GM12878 (cell line): ENCODE measurements around the gene CNOT10. TPM values are rescaled to one million over a fixed set of nuclear protein-coding genes. Genes with fewer than 3 reads are reported as not detected.

ENCODE experiments used
- ATAC-seq: fragments of 200-7000 bp; cut with Tn5 transposase; 3 replicates; pipeline ENCODE4 v1.9.1; 2020; ENCODE audit warnings: mild to moderate bottlenecking, moderate library complexity
- BruUV-seq: library from RNA; stranded (reverse); fragments of 400-500 nt; replicated peaks from 2 replicates; lab custom pipeline; 2021; lab: Mats Ljungman, UMichigan
- CTCF ChIA-PET: fragments of 300-600 bp; sonication (Branson Sonifier 250); formaldehyde crosslinking; extraction: SDS; loops from one replicate; lab custom pipeline; 2021; ENCODE audit warnings: inconsistent platforms; lab: Yijun Ruan, JAX
- POLR2A ChIA-PET: fragments of 350-600 bp; formaldehyde crosslinking; extraction: SDS; loops from one replicate; lab custom pipeline; 2021; ENCODE audit warnings: inconsistent platforms; lab: Charles Lee
- RAD21 ChIA-PET: fragments of 300-600 bp; sonication (Branson Sonifier 250); formaldehyde crosslinking; loops from one replicate; lab custom pipeline; 2023; ENCODE audit warnings: antibody characterized with exemption; ENCODE audit not compliant: unreplicated experiment; lab: Charles Lee
- SMC1A ChIA-PET: fragments of 300-600 bp; sonication (Branson Sonifier 250); formaldehyde crosslinking; loops from one replicate; lab custom pipeline; 2023; ENCODE audit not compliant: unreplicated experiment, uncharacterized antibody; lab: Charles Lee
- DNase-seq: peaks from one replicate; pipeline ENCODE4 v3.0.0-alpha.2; 2011; ENCODE audit warnings: low read depth, low spot score
- FAIRE-seq: peaks from 3 replicates; lab custom pipeline; 2011; peaks lifted over from hg19 to GRCh38; lab: Jason Lieb, UNC
- H2AFZ ChIP-seq: 2 replicates; pipeline ENCODE4 v1.6.0; 2011; ENCODE audit warnings: low read depth, low read length, control low read depth; ENCODE audit not compliant: control insufficient read depth
- H3K27ac ChIP-seq: 2 replicates; pipeline ENCODE4 v1.5.1; 2011; ENCODE audit warnings: control low read depth; ENCODE audit not compliant: control insufficient read depth, insufficient read depth
- H3K27me3 ChIP-seq, 2 experiments: replicated peaks in 1 of 2; 2 replicates each; pipeline versions ENCODE4 v1.6.0 to v1.6.1; 2011; ENCODE audit warnings: low read length in 1 of 2; ENCODE audit not compliant: control insufficient read depth in 2 of 2, insufficient read depth in 2 of 2
- H3K36me3 ChIP-seq, 2 experiments: 2 replicates each; pipeline ENCODE4 v1.5.1; 2011; ENCODE audit warnings: low read length in 1 of 2; ENCODE audit not compliant: control insufficient read depth in 2 of 2, insufficient read depth in 2 of 2
- H3K4me1 ChIP-seq: 2 replicates; pipeline ENCODE4 v1.6.1; 2011; ENCODE audit warnings: mild to moderate bottlenecking, low read length, moderate library complexity, mixed read lengths; ENCODE audit not compliant: control insufficient read depth, insufficient read depth
- H3K4me2 ChIP-seq: 2 replicates; pipeline ENCODE4 v1.6.0; 2011; ENCODE audit warnings: control low read depth; ENCODE audit not compliant: control insufficient read depth, insufficient read depth
- H3K4me3 ChIP-seq: fragments of 200-600 bp; sonication (generic); 2 replicates; pipeline ENCODE4 v1.5.1; 2016
- H3K79me2 ChIP-seq: 2 replicates; pipeline ENCODE4 v1.6.0; 2011; ENCODE audit warnings: low read length; ENCODE audit not compliant: control insufficient read depth, insufficient read depth
- H3K9ac ChIP-seq: 2 replicates; pipeline ENCODE4 v1.8.0; 2011; ENCODE audit warnings: low read length, control low read depth, mixed read lengths; ENCODE audit not compliant: control insufficient read depth, insufficient read depth
- H3K9me3 ChIP-seq: replicated peaks from 3 replicates; pipeline ENCODE4 v1.5.1; 2011; ENCODE audit warnings: mild to moderate bottlenecking, low read length; ENCODE audit not compliant: control insufficient read depth, insufficient read depth
- H4K20me1 ChIP-seq: 2 replicates; pipeline ENCODE4 v1.6.0; 2011; ENCODE audit not compliant: control insufficient read depth, insufficient read depth
- BACH1 ChIP-seq: fragments of 450-650 bp; IDR thresholded peaks from 2 replicates; pipeline ENCODE4 v1.6.1; 2017; ENCODE audit warnings: mild to moderate bottlenecking, borderline replicate concordance
- KAT2A ChIP-seq: conservative IDR thresholded peaks from 2 replicates; pipeline ENCODE4 v1.6.1; 2011; ENCODE audit warnings: low read depth, low read length; ENCODE audit not compliant: control insufficient read depth
- PAX8 ChIP-seq: fragments of 450-650 bp; IDR thresholded peaks from 2 replicates; pipeline ENCODE4 v1.6.1; 2017; ENCODE audit warnings: mild to moderate bottlenecking, moderate library complexity
- RAD21 ChIP-seq: IDR thresholded peaks from 2 replicates; pipeline ENCODE4 v1.6.1; 2011; ENCODE audit warnings: mild to moderate bottlenecking, low read depth, low read length, moderate library complexity; ENCODE audit not compliant: insufficient read depth
- SPI1 ChIP-seq: IDR thresholded peaks from 2 replicates; pipeline ENCODE4 v1.6.1; 2011; ENCODE audit warnings: low read depth, mild to moderate bottlenecking, low read length, moderate library complexity, borderline replicate concordance; ENCODE audit not compliant: insufficient read depth
- SUZ12 ChIP-seq: fragments of 200-600 bp; sonication (generic); IDR thresholded peaks from one replicate; pipeline ENCODE4 v1.6.1; 2018; ENCODE audit warnings: antibody characterized with exemption, mild to moderate bottlenecking; ENCODE audit not compliant: unreplicated experiment
- WGBS: methylation state at CpG from one replicate; pipeline ENCODE4 v1.1.6; 2016; ENCODE audit warnings: low lambda C conversion rate; ENCODE audit not compliant: insufficient replicate concordance, insufficient coverage; ENCODE audit errors: missing lambda C conversion rate; 5-methylcytosine and 5-hydroxymethylcytosine counted together
- in situ Hi-C: fragments of 300-500 bp; cut with MboI; formaldehyde crosslinking; loops from 9 replicates; pipeline ENCODE4 v1.14.3; 2018; ENCODE audit warnings: mixed read lengths
- intact Hi-C: fragments of 100-400 bp; cut with micrococcal nuclease; formaldehyde crosslinking; loops from one replicate; pipeline ENCODE4 v1.14.2; 2022; ENCODE audit not compliant: unreplicated experiment
- polyA plus RNA-seq, 11 experiments: library from polyadenylated mRNA; depleted of rRNA in 4 of 11; unstranded in 6 of 11; stranded (reverse) in 5 of 11; fragments of >200 nt; fragmentation: Nextera tagmentation in 4 of 11; fragmentation: Illumina TruSeq in 1 of 11; extraction: Ambion mirVana in 4 of 11; extraction: Trizol in 1 of 11; gene quantifications; 1 replicate in 1 of 11; 2 replicates in 10 of 11; pipeline versions ENCODE4 v1.2.1 to v1.2.3, GENCODE V29; 2011 to 2016; ENCODE audit warnings: inconsistent platforms in 2 of 11, missing spikeins in 2 of 11, low read depth in 1 of 11
- total RNA-seq, 4 experiments: library from RNA; depleted of rRNA in 3 of 4; stranded (reverse); fragments of >200 nt in 3 of 4; fragmentation: Illumina TruSeq in 1 of 4; extraction: Trizol in 1 of 4; gene quantifications; 2 replicates each; pipeline versions ENCODE4 v1.2.1 to v1.2.3, GENCODE V29; 2013 to 2021
- TF ChIP-seq, protein P1 (sequence below): fragments of 150-350 bp; IDR thresholded peaks from 2 replicates; pipeline ENCODE4 v1.6.1; 2016; ENCODE audit warnings: low read depth, low read length
- TF ChIP-seq, protein P2 (sequence below): fragments of 450-650 bp; conservative IDR thresholded peaks from 2 replicates; pipeline ENCODE4 v1.6.1; 2017; ENCODE audit warnings: mild to moderate bottlenecking, moderate library complexity
- TF ChIP-seq, protein P3 (sequence below): fragments of 450-650 bp; IDR thresholded peaks from 2 replicates; pipeline ENCODE4 v1.6.1; 2018; ENCODE audit warnings: mild to moderate bottlenecking, low read depth, moderate library complexity; ENCODE audit not compliant: partially characterized antibody
- TF ChIP-seq, protein P4 (sequence below): IDR thresholded peaks from 2 replicates; pipeline ENCODE4 v1.6.1; 2012; ENCODE audit warnings: low read depth, low read length, improper control_type of control experiment

CNOT10 gene
- total and polyA plus RNA-seq, 10 of the 15 experiments (the other 5 are each of a cell fraction or from before 2014, with no cell fraction given), result 18.2 to 51.9 (median 45.5) TPM

DNA sequence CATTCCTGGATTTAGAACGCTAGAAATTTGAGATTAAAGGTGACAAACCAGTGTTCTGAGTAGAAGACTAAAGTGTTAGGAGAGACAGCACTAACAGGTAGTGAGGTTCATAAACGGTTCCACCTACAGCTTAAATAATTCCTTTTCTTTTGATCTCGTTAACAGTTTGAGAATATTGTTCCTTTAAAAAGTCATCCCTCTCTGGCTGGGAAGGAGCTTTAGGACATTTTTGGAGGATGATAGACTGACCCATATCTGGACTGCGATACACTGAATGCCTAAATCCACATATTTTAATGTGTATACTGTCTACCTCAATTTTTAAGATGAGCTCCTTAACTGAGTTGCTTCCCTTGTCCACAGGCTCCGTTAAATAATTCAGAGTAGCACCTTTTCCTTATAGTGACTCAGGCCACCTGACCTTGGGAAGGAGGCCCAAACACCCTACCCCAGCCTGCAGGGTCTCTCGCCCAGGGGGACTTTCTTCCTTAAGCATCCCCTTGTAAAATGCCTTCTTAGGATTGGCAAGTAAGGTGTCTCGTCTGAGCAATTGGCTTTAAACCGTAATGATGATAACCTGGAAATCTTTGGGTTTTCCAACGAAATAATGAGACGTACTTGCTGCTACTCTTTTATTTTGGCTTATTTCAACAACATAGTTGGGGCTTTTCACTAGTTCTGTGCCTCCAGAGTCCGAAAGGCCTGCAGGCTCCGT is 136.1 kb downstream of the CNOT10 start (continued):
- TF ChIP-seq, protein P1, sequence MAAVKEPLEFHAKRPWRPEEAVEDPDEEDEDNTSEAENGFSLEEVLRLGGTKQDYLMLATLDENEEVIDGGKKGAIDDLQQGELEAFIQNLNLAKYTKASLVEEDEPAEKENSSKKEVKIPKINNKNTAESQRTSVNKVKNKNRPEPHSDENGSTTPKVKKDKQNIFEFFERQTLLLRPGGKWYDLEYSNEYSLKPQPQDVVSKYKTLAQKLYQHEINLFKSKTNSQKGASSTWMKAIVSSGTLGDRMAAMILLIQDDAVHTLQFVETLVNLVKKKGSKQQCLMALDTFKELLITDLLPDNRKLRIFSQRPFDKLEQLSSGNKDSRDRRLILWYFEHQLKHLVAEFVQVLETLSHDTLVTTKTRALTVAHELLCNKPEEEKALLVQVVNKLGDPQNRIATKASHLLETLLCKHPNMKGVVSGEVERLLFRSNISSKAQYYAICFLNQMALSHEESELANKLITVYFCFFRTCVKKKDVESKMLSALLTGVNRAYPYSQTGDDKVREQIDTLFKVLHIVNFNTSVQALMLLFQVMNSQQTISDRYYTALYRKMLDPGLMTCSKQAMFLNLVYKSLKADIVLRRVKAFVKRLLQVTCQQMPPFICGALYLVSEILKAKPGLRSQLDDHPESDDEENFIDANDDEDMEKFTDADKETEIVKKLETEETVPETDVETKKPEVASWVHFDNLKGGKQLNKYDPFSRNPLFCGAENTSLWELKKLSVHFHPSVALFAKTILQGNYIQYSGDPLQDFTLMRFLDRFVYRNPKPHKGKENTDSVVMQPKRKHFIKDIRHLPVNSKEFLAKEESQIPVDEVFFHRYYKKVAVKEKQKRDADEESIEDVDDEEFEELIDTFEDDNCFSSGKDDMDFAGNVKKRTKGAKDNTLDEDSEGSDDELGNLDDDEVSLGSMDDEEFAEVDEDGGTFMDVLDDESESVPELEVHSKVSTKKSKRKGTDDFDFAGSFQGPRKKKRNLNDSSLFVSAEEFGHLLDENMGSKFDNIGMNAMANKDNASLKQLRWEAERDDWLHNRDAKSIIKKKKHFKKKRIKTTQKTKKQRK, result no peak
- TF ChIP-seq RAD21, result no peak
- TF ChIP-seq BACH1, result no peak

DNA sequence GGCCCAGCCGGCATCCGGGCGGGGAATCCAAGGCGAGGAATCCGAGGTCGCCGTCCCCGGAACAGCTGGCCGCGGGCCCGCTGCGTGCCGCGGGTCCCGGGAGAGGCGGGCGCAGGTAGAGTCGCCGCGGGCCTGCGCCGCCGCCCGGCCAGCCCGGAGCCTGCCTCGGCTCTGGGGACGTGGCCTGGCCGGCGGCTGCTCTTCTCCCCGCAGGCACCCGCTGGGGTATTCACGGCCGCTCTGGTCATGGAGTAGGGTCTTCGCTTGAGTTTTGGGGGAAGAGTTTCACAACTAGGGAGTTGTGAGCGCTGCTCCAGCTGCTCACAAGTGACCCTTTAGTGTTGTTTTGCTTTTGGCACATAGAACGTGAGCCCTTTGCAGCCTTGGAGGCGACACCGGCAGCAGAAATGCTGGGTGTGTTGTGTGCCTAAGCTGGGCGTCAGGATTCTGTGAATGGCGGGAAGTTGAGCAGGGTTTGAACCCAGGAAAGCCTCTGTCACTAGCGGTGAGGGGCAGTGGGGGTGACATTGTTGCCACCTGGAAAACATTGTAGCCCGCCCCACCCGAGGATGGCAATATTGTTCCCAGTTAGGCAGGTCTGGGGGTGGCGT is 136.8 kb downstream of the CNOT10 start:
- no peaks in the 10 kb centered on the region for H4K20me1 ChIP-seq
- in situ Hi-C loops (no loop called here), intact Hi-C loops (no loop called here)
- FAIRE-seq, result no peak
- RAD21 ChIA-PET, result interaction anchor here (1.0 kb wide), 1 partner anchor 62 kb away, joined by 4 read pairs; no protein-coding TSS in a partner anchor
- no peak for ATAC-seq
- no peak overlapping the region for H3K4me3 ChIP-seq
- H3K27me3 ChIP-seq, result peaks cover 13 to 19% of the 10 kb centered on the region in 2 experiments
- no peaks in the 10 kb centered on the region for H3K4me1 ChIP-seq
- H2AFZ ChIP-seq, result no peak overlapping the region
- CTCF ChIA-PET, result interaction anchor here (1.0 kb wide), 1 partner anchor 18 kb away, joined by 3 read pairs; no protein-coding TSS in a partner anchor
- H3K36me3 ChIP-seq, result no peaks in the 10 kb centered on the region
- 75% methylated on average over 27 of the region's 44 CpGs for WGBS
- TF ChIP-seq, protein P2, sequence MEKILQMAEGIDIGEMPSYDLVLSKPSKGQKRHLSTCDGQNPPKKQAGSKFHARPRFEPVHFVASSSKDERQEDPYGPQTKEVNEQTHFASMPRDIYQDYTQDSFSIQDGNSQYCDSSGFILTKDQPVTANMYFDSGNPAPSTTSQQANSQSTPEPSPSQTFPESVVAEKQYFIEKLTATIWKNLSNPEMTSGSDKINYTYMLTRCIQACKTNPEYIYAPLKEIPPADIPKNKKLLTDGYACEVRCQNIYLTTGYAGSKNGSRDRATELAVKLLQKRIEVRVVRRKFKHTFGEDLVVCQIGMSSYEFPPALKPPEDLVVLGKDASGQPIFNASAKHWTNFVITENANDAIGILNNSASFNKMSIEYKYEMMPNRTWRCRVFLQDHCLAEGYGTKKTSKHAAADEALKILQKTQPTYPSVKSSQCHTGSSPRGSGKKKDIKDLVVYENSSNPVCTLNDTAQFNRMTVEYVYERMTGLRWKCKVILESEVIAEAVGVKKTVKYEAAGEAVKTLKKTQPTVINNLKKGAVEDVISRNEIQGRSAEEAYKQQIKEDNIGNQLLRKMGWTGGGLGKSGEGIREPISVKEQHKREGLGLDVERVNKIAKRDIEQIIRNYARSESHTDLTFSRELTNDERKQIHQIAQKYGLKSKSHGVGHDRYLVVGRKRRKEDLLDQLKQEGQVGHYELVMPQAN, result no peak
- TF ChIP-seq KAT2A (no peak), SUZ12 (no peak), SPI1 (no peak), PAX8 (no peak)
- TF ChIP-seq, protein P3, sequence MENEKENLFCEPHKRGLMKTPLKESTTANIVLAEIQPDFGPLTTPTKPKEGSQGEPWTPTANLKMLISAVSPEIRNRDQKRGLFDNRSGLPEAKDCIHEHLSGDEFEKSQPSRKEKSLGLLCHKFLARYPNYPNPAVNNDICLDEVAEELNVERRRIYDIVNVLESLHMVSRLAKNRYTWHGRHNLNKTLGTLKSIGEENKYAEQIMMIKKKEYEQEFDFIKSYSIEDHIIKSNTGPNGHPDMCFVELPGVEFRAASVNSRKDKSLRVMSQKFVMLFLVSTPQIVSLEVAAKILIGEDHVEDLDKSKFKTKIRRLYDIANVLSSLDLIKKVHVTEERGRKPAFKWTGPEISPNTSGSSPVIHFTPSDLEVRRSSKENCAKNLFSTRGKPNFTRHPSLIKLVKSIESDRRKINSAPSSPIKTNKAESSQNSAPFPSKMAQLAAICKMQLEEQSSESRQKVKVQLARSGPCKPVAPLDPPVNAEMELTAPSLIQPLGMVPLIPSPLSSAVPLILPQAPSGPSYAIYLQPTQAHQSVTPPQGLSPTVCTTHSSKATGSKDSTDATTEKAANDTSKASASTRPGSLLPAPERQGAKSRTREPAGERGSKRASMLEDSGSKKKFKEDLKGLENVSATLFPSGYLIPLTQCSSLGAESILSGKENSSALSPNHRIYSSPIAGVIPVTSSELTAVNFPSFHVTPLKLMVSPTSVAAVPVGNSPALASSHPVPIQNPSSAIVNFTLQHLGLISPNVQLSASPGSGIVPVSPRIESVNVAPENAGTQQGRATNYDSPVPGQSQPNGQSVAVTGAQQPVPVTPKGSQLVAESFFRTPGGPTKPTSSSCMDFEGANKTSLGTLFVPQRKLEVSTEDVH, result no peak
- TF ChIP-seq, protein P4, sequence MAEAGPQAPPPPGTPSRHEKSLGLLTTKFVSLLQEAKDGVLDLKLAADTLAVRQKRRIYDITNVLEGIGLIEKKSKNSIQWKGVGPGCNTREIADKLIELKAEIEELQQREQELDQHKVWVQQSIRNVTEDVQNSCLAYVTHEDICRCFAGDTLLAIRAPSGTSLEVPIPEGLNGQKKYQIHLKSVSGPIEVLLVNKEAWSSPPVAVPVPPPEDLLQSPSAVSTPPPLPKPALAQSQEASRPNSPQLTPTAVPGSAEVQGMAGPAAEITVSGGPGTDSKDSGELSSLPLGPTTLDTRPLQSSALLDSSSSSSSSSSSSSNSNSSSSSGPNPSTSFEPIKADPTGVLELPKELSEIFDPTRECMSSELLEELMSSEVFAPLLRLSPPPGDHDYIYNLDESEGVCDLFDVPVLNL, result no peak
- POLR2A ChIA-PET, result no interaction called here
- H3K9me3 ChIP-seq, result no peaks in the 10 kb centered on the region
- no peaks in the 10 kb centered on the region for H3K79me2 ChIP-seq
- DNase-seq, result no peak
- no TSS peak for BruUV-seq
- H3K27ac ChIP-seq, result no peak overlapping the region
- no peak overlapping the region for H3K9ac ChIP-seq
- H3K4me2 ChIP-seq, result no peak overlapping the region
- SMC1A ChIA-PET, result interaction anchor here (1.0 to 1.1 kb wide), 2 partner anchors 61 to 112 kb away, joined by 3 read pairs; no protein-coding TSS in a partner anchor
